Right ventricle myocardium inferior (tissue), 1 donor: ENCODE measurements around the gene SESN1. TPM values are rescaled to one million over a fixed set of nuclear protein-coding genes. Genes with fewer than 3 reads are reported as not detected.
A peak's percentile ranks its signal among the peaks of the same experiment; 100 is the strongest.

ENCODE experiments used
- ATAC-seq: fragments of 200-7000 bp; cut with Tn5 transposase; one replicate; pipeline ENCODE4 v1.9.1; 2020; ENCODE audit warnings: mild to moderate bottlenecking, moderate library complexity
- DNase-seq: peaks from one replicate; pipeline ENCODE4 v3.0.0; 2021; ENCODE audit errors: missing footprints
- intact Hi-C: fragments of 100-400 bp; cut with DNase I; formaldehyde crosslinking; loops from one replicate; pipeline ENCODE4 v1.11.0; 2022
- total RNA-seq: library from RNA; stranded (reverse); fragmentation: NEBNext Ultra II Directional; extraction: Animal tissue kit (Norgen Biotek cat#: 25700); gene quantifications from one replicate; pipeline ENCODE4 v1.2.1, GENCODE V29; 2021
- donor health status: DM: no; HTN: yes; CAD: no; lungs with severe emphysema.

The SESN1 gene
- total RNA-seq, 1 donor from 2014 or later: 60.2 TPM

- DNase-seq: no peak
- no peak for ATAC-seq
- intact Hi-C loops: loop anchor here (5.0 kb wide), 1 partner anchor 44 kb away; no protein-coding TSS in a partner anchor
Measured at GRCh38 chr6:109013656-109014305, 80.9 kb downstream of the SESN1 start.

- ATAC-seq: no peak
- intact Hi-C loops: loop anchor here (5.0 kb wide), 1 partner anchor 47 kb away; no protein-coding TSS in a partner anchor
Measured at GRCh38 chr6:109010705-109011102, 83.9 kb downstream of the SESN1 start.

GRCh38 chr6:109009962-109010704 is 84.5 kb downstream of the SESN1 start:
- ATAC-seq: no peak
- intact Hi-C loops: loop anchor here (2.0 to 5.0 kb wide), 4 partner anchors 47 to 108 kb away; no protein-coding TSS in a partner anchor

More at GRCh38 chr6:109010705-109011102, 83.9 kb downstream of the SESN1 start:
- DNase-seq: no peak

GRCh38 chr6:109009236-109009961 is 85.2 kb downstream of the SESN1 start:
- intact Hi-C loops: loop anchor here (2.0 to 5.0 kb wide), 3 partner anchors 63 to 107 kb away; no protein-coding TSS in a partner anchor
- DNase-seq: peak; percentile 99
- ATAC-seq: peak; percentile 97

More at GRCh38 chr6:109009962-109010704, 84.5 kb downstream of the SESN1 start:
- no peak for DNase-seq

GRCh38 chr6:109008537-109009235 is 86.0 kb downstream of the SESN1 start:
- ATAC-seq (peak; percentile 29), DNase-seq (no peak)
- intact Hi-C loops: loop anchor here (2.0 to 5.0 kb wide), 3 partner anchors 64 to 106 kb away; no protein-coding TSS in a partner anchor

- no peak for DNase-seq
Measured at GRCh38 chr6:109008054-109008453, 86.6 kb downstream of the SESN1 start.

GRCh38 chr6:109007521-109007920 is 87.1 kb downstream of the SESN1 start:
- ATAC-seq: no peak
- intact Hi-C loops: loop anchor here (5.0 kb wide), 2 partner anchors 65 to 105 kb away; no protein-coding TSS in a partner anchor
- DNase-seq: no peak

More at GRCh38 chr6:109008054-109008453, 86.6 kb downstream of the SESN1 start:
- intact Hi-C loops: loop anchor here (2.0 to 5.0 kb wide), 3 partner anchors 63 to 106 kb away; no protein-coding TSS in a partner anchor
- ATAC-seq: no peak

GRCh38 chr6:109006818-109007217 is 87.8 kb downstream of the SESN1 start:
- intact Hi-C loops: loop anchor here (5.0 kb wide), 2 partner anchors 65 to 105 kb away; no protein-coding TSS in a partner anchor
- DNase-seq (no peak), ATAC-seq (no peak)

GRCh38 chr6:109002882-109003281 is 91.8 kb downstream of the SESN1 start:
- intact Hi-C loops: no loop called here
- ATAC-seq: no peak
- DNase-seq: no peak

- DNase-seq (no peak), ATAC-seq (peak; percentile 83)
- intact Hi-C loops: no loop called here
Measured at GRCh38 chr6:109002051-109002697, 92.5 kb downstream of the SESN1 start.

- DNase-seq: no peak
- intact Hi-C loops: no loop called here
- no peak for ATAC-seq
Measured at GRCh38 chr6:109001291-109001894, 93.3 kb downstream of the SESN1 start.

GRCh38 chr6:109000289-109000688 is 94.4 kb downstream of the SESN1 start:
- no peak for ATAC-seq
- no peak for DNase-seq
- intact Hi-C loops: no loop called here

- intact Hi-C loops: no loop called here
- DNase-seq (no peak), ATAC-seq (no peak)
Measured at GRCh38 chr6:108999428-108999827, 95.2 kb downstream of the SESN1 start.

- intact Hi-C loops: no loop called here
- DNase-seq (no peak), ATAC-seq (no peak)
Measured at GRCh38 chr6:108998485-108998884, 96.2 kb downstream of the SESN1 start.

GRCh38 chr6:108996208-108996607 is 98.4 kb downstream of the SESN1 start:
- DNase-seq (no peak), ATAC-seq (no peak)
- intact Hi-C loops: no loop called here

- DNase-seq: no peak
- ATAC-seq: no peak
- intact Hi-C loops: no loop called here
Measured at GRCh38 chr6:108995296-108995695, 99.3 kb downstream of the SESN1 start.

- no peak for DNase-seq
- intact Hi-C loops: no loop called here
- no peak for ATAC-seq
Measured at GRCh38 chr6:108993876-108994275, 100.8 kb downstream of the SESN1 start.

GRCh38 chr6:108989700-108990099 is 104.9 kb downstream of the SESN1 start:
- intact Hi-C loops: no loop called here
- DNase-seq (no peak), ATAC-seq (no peak)
